ENCODE results near the gene TSGA10IP.

DNA sequence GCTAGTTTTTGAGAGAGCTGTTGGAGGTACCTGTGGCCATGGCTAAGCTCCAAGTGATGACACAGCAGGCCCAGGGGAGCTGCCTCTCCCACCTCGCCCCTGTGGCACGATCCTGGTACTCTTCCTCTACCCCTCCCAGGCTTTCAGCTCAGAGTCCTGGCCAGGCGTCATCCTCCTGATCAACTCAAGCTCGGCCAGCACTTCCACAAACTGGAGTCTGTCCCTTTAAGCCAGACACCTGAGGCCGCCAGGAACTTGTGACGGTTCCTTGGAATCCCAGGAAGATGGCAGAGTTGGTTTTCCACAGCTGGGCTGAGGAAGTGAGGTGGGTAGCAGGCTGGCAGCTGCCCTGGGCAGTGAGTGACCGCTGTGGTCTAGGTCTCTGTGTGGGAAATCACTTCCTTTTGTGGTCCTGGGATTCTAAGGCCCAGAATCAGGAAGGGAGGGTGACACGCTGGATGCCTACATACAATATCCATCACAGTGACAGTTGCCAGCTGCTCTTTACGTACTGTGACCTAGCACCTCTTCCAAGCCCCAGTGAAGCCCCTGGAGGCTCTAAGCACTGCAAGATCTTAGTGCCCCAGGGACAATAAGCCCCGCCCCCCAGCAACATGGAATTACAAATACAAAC, 63.3 kb downstream of the TSGA10IP start:
- TF ChIP-seq, protein P1, sequence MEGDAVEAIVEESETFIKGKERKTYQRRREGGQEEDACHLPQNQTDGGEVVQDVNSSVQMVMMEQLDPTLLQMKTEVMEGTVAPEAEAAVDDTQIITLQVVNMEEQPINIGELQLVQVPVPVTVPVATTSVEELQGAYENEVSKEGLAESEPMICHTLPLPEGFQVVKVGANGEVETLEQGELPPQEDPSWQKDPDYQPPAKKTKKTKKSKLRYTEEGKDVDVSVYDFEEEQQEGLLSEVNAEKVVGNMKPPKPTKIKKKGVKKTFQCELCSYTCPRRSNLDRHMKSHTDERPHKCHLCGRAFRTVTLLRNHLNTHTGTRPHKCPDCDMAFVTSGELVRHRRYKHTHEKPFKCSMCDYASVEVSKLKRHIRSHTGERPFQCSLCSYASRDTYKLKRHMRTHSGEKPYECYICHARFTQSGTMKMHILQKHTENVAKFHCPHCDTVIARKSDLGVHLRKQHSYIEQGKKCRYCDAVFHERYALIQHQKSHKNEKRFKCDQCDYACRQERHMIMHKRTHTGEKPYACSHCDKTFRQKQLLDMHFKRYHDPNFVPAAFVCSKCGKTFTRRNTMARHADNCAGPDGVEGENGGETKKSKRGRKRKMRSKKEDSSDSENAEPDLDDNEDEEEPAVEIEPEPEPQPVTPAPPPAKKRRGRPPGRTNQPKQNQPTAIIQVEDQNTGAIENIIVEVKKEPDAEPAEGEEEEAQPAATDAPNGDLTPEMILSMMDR (IDR thresholded peaks at IDR 0.05; ENCODE audit: low read depth, low read length) = no peak
- TF ChIP-seq, protein P2, sequence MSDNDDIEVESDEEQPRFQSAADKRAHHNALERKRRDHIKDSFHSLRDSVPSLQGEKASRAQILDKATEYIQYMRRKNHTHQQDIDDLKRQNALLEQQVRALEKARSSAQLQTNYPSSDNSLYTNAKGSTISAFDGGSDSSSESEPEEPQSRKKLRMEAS (IDR thresholded peaks at IDR 0.05; ENCODE audit: low read depth, low read length) = no peak
- no peak for TF ChIP-seq POLR2A (IDR thresholded peaks at IDR 0.05; ENCODE audit: extremely low read depth, insufficient read length)
- no peak for TF ChIP-seq MYC (IDR thresholded peaks at IDR 0.05; ENCODE audit: low read depth, low read length)

All from NB4 (cell line).